SH-SY5Y (cell line): ENCODE data around the gene STAG1.

Experiments used
- GATA2 ChIP-seq: IDR thresholded peaks from 2 replicates; pipeline ENCODE4 v1.6.1; 2011; ENCODE audit warnings: mild to moderate bottlenecking, low read depth, low read length
- GATA3 ChIP-seq: IDR thresholded peaks from 2 replicates; pipeline ENCODE4 v1.6.1; 2011; ENCODE audit warnings: low read depth, mild to moderate bottlenecking, low read length, moderate library complexity

The STAG1 gene

DNA sequence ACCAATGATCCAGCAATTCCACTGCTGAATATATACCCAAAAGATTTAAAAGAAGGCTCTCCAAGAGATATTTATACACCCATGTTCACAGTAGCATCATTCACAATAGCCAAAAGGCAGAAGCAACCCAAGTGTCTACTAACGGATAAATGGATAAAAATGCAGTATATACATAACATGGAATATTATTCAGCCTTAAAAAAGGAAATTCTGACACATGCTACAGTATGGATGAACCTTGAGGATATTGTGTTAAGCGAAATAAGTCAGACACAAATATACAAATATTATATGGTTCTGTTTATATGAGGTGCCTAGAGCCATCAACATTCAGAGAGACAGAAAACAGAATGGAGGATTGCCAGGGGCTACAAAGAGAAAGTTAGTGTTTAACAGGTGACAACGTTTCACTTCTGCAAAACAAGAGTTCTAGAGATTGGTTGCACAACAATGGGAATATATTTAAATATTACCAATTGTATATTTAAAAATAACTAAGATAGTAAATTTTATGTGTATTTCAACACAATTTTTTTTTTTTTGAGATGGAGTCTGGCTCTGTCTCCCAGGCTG lies 69.4 kb downstream of the STAG1 start:
- TF ChIP-seq GATA3 (no peak), GATA2 (no peak)

DNA sequence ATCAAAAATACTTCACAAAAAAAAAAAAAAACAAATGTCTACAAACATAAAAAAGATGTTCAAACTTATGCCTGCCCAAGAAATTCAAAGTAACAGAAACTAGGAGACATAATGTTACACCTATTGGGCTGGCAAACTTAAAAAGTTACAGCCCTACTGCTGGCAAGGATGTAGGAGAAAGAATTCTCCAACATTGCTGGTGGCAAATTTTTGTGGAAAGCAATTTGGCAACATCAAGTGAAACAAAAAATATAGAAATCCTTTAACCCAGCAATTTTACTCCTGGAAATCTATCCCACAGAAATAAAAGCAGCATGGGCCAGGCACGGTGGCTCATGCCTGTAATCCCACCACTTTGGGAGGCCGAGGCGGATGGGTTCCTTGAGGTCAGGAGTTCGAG lies 73.2 kb downstream of the STAG1 start:
- no peak for TF ChIP-seq GATA2
- no peak for TF ChIP-seq GATA3

GRCh38 chr3:136676009-136676408 lies 76.2 kb downstream of the STAG1 start:
- no peak for TF ChIP-seq GATA2
- no peak for TF ChIP-seq GATA3

- no peak for TF ChIP-seq GATA3
- no peak for TF ChIP-seq GATA2
Measured at GRCh38 chr3:136675150-136675858, 76.9 kb downstream of the STAG1 start.

GRCh38 chr3:136672457-136672856 lies 79.7 kb downstream of the STAG1 start:
- no peak for TF ChIP-seq GATA3
- no peak for TF ChIP-seq GATA2

GRCh38 chr3:136671921-136672320 lies 80.3 kb downstream of the STAG1 start:
- TF ChIP-seq GATA3 (no peak), GATA2 (no peak)

DNA sequence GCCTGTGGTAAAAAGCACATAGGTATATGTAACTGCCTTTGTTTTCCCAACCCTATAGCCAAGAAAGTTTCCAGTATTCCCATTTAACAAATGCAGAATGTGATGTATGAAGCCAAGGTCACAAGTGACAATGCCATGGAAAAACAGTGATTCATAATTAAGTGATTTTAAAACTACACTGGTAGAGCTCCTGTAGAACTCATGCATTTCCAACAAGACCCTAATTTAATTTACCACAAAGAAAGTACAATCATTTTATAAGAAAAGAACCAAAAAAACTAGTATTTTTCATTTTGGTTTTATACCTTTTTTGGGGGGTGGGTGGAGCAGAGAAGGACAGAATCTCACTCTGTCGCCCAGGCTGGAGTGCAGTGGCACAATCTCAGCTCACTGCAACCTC lies 82.0 kb downstream of the STAG1 start:
- TF ChIP-seq GATA3 (no peak), GATA2 (no peak)

DNA sequence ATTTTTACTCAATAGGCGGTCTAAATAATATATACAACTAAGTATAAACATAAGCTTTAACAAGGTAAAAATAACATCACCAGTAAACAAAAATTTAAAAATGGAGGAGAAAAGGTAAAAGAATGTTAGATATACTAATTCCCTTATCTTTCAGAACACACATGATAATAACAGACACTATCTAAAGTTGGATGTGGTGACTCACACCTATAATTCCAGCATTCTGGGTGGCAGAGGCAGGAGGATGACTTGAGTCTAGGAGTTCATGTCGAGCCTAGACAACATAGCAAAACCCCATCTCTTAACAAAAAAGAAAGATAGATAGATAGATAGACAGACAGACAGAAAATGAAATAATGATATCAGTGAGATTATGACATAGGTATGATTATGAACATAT lies 85.1 kb downstream of the STAG1 start:
- no peak for TF ChIP-seq GATA2
- TF ChIP-seq GATA3, result no peak

DNA sequence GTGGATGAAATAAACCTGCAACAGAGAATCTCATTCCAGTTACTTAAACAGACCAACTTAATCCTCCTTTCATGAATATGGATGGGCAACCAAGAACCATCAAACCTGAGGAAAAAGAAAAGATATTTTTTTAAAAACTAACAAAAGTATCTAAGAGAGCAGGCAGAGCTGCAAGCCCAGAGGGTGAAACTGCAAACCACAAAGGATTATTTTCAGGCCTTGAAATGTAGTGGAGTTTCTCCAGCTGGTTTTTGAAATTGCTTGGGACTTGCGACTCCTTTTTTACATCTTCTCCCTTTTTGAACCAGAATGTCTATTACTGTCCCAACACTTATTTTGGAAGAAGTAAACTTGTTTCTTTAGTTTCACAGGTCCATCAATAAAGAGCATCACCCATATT lies 87.4 kb downstream of the STAG1 start:
- TF ChIP-seq GATA2 (no peak), GATA3 (no peak)

- TF ChIP-seq GATA3 (no peak), GATA2 (no peak)
Measured at GRCh38 chr3:136661282-136661681, 90.9 kb downstream of the STAG1 start.

DNA sequence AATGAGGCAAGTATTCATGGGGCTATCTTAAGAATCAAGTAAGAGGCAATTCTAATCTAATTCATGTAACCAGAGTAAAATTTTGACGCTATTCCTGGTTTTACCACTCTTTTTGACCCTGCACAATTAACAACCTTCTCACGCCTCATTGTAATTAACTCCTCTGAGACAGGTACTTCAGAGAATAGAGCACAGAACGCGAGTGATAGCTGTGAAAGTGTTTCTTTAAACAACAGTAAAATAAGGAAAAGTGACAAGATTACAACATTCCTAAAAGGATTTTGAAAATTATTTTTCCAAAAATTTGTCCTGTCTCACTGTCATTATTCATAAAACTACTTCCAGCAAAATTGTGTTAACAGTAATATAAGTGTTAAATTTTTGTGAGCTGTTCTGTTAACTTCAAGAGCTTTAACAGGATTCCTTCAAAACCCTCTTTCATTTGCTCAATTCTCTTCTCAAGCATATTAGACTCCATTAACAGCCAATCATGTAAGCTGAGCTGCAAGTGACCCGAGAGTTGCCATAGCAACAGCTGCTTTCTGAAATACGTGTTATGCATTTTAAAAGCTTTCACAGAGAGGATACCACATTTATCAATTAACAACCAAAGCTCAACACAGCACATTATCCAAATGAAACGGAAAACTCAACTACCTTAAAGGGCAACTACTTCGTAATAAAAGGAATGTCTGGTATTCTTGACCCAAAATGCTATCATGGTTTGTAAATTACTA lies 93.1 kb downstream of the STAG1 start:
- no peak for TF ChIP-seq GATA2
- no peak for TF ChIP-seq GATA3

DNA sequence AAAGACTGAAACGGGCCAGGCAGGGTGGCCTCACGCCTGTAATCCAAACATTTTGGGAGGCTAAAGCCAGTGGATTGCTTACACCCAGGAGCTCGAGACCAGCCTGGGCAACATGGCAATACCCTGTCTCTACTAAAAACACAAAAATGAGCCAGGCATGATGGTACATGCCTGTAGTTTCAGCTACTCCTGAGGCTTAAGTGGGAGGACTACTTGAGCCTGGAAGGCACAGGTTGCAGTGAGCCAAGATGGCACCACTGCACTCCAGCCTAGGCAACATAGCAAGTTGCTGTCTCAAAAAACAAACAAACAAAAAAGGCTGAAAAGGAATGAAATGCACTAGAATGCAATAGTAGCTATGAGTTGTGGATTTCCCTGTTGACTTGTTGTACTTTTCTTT lies 94.7 kb downstream of the STAG1 start:
- TF ChIP-seq GATA2, result no peak
- no peak for TF ChIP-seq GATA3

GRCh38 chr3:136653628-136654027 lies 98.5 kb downstream of the STAG1 start:
- TF ChIP-seq GATA3 (no peak), GATA2 (no peak)

GRCh38 chr3:136651581-136651980 lies 100.6 kb downstream of the STAG1 start:
- TF ChIP-seq GATA3 (no peak), GATA2 (no peak)

DNA sequence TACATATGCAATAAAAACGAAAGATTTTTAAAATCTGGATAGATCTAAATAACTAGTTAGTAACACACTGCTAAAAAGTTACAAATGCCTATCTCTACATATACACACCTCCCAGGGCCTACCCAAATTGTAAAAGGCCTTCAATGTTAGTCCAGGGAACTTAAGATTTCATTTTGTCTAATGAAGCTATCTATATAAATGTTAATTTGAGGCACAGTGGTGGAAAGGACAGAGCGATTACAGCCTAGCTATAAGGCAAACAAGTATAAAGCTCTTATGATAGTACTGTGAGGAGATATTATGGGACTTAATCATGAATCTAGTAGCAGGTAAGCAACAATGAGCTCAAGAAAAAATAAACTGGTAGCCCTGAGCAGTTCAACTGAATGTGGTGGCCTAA lies 101.7 kb downstream of the STAG1 start:
- TF ChIP-seq GATA2, result no peak
- TF ChIP-seq GATA3, result no peak

- TF ChIP-seq GATA2 (no peak), GATA3 (no peak)
Measured at GRCh38 chr3:136645915-136646314, 106.3 kb downstream of the STAG1 start.
